Small intestine (tissue), 7 donors: ENCODE measurements around the gene SETBP1. TPM values are rescaled to one million over a fixed set of nuclear protein-coding genes. Genes with fewer than 3 reads are reported as not detected.

ENCODE experiments used
- DNase-seq, 2 donors: peaks; one replicate each; pipeline versions ENCODE4 v3.0.0 to v3.0.0-alpha.2; 2013
- FAIRE-seq: peaks from 2 replicates; lab custom pipeline; 2012; peaks lifted over from hg19 to GRCh38; lab: Jason Lieb, UNC
- H3K27ac ChIP-seq, 3 donors: one replicate each; pipeline ENCODE4 v1.5.1; 2013; ENCODE audit warnings: low read length in 2 of 3, mild to moderate bottlenecking in 2 of 3, control low read depth in 1 of 3, inconsistent platforms in 1 of 3, low read depth in 1 of 3, moderate library complexity in 1 of 3
- H3K27me3 ChIP-seq, 3 donors: one replicate each; pipeline ENCODE4 v1.6.1; 2013; ENCODE audit warnings: low read length in 3 of 3, inconsistent platforms in 1 of 3; ENCODE audit not compliant: control insufficient read depth in 3 of 3, insufficient read depth in 3 of 3
- H3K36me3 ChIP-seq, 3 donors: one replicate each; pipeline ENCODE4 v1.6.1; 2013; ENCODE audit warnings: low read length in 3 of 3, inconsistent platforms in 1 of 3, low read depth in 1 of 3, mild to moderate bottlenecking in 1 of 3, moderate library complexity in 1 of 3; ENCODE audit not compliant: control insufficient read depth in 3 of 3, insufficient read depth in 2 of 3
- H3K4me1 ChIP-seq, 3 donors: one replicate each; pipeline ENCODE4 v1.6.1; 2013; ENCODE audit warnings: low read length in 2 of 3, inconsistent platforms in 1 of 3, low read depth in 1 of 3, mild to moderate bottlenecking in 1 of 3, moderate library complexity in 1 of 3; ENCODE audit not compliant: control insufficient read depth in 3 of 3, insufficient read depth in 2 of 3
- H3K4me3 ChIP-seq, 3 donors: one replicate each; pipeline ENCODE4 v1.5.1; 2013; ENCODE audit warnings: low read length in 3 of 3, control low read depth in 1 of 3, inconsistent platforms in 1 of 3, low read depth in 1 of 3, mild to moderate bottlenecking in 1 of 3, moderate library complexity in 1 of 3
- H3K9me3 ChIP-seq, 2 donors: one replicate each; pipeline ENCODE4 v1.6.1; 2013; ENCODE audit warnings: low read depth in 1 of 2, low read length in 1 of 2; ENCODE audit not compliant: control insufficient read depth in 2 of 2, insufficient read depth in 1 of 2
- WGBS, 3 donors: extraction: QIAGEN DNeasy Blood & Tissue Kit; methylation state at CpG; one replicate each; pipeline ENCODE4 v1.1.7; 2013; 5-methylcytosine and 5-hydroxymethylcytosine counted together
- polyA plus RNA-seq, 4 donors: library from polyadenylated mRNA; stranded (reverse) in 3 of 4; unstranded in 1 of 4; fragments of 200-250 nt in 3 of 4; fragments of 120-200 nt in 1 of 4; gene quantifications; one replicate each; pipeline versions ENCODE4 v1.2.1 to v1.2.3, GENCODE V29; 2013
- donor health status: healthy with polysubstance abuse.
- donor health status: control.
- donor health status: control.
- donor health status: Bipolar disorder and iron deficiency.
- donor health status: healthy.

SETBP1 gene
- polyA plus RNA-seq, 4 donors, result 0.54 to 5.8 (median 1.8) TPM; not detected in 1

DNA sequence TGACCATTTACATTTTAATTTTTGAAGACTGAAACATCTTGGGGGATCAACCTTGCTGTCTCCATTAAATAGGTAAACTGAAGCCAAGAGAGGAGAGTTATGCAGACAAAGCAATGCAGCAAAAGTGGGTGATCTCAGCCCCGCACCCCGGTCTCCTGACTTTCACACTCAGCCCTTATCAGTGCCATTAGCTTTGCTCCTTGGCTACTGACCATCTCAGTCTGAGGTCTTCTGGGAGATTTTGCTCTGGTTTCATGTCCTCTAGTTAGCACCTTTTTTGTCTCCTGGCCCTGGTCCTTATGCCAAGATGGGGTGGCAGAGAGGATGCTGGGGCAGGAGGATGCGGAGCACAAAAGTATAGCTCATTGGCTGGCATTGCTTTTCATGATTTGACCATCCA is 61.4 kb downstream of the SETBP1 start:
- DNase-seq, result no peak
- peaks cover 0 to 16% (median 0%) of the 10 kb centered on the region in 3 donors for H3K4me1 ChIP-seq
- WGBS, 3 donors, result 94 to 96% (median 94%) methylated on average over 3 of the region's 3 CpGs
- H3K4me3 ChIP-seq, result no peak overlapping the region
- H3K27ac ChIP-seq, result peak overlapping the region in 2 of 3 donors; percentile 19 to 51
- no peak for FAIRE-seq
- H3K27me3 ChIP-seq, result no peaks in the 10 kb centered on the region
- H3K9me3 ChIP-seq, result no peaks in the 10 kb centered on the region
- peaks cover 0 to 9% (median 0%) of the 10 kb centered on the region in 3 donors for H3K36me3 ChIP-seq

DNA sequence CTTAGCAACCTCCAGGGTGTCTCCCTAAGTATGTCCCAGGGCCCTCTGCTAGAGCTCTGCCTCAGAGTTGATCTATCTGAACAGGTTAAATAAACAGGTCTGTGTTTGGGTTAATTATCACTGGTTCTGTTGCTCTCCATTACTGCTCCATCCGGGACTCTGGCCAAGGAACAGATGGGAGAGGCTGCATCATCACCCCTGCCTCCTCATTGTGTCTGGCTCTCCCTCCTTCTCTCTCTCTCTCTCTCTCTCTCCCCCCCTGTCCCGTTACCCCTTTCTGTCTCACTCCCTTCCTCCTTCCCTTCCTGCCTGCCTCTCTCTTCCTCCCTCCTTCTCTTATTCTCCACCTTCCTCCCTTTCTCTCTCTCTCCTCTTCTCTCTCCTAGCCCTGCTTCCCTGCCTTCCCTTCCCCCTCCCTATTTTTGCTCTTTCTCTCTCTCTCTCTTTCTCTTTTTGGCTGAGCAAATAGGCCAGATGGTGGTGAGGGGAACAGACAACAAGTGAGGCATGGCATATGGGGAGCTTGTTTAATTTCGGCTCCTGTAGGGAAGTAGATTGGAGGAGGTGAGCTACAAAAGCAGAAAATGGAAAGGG is 62.1 kb downstream of the SETBP1 start:
- 51 to 55% (median 54%) methylated on average over 3 of the region's 3 CpGs for WGBS, 3 donors
- Histone ChIP-seq H3K4me3 (no peak overlapping the region), H3K27me3 (no peaks in the 10 kb centered on the region), H3K36me3 (peaks cover 0 to 9% (median 0%) of the 10 kb centered on the region in 3 donors), H3K9me3 (no peaks in the 10 kb centered on the region), H3K27ac (peak overlapping the region in 2 of 3 donors; percentile 19 to 51), H3K4me1 (peaks cover 0 to 16% (median 0%) of the 10 kb centered on the region in 3 donors)
- no peak for FAIRE-seq
- peak in 1 of 2 donors; percentile 41 for DNase-seq

DNA sequence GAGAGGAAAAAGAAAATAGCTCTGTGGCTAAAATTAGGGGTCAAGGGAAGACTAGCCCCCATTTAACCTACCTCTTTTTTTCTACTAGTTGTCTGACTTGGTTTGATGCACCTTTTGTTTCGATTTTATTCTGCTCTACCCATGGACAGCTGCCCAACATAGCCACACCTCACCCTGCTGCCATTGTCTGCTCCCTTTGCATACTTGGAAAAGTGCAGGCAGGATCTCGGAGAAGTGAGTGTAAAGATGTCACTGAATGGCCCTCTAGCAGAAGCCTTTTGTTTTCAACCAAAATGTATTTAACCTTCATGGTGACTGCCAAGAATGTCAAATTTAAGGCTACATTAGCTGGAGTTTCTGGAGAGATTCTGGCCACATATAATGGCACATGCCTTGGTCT is 62.9 kb downstream of the SETBP1 start:
- DNase-seq (no peak), FAIRE-seq (no peak)
- Histone ChIP-seq H3K27me3 (no peaks in the 10 kb centered on the region), H3K4me1 (peaks cover 0 to 16% (median 0%) of the 10 kb centered on the region in 3 donors), H3K36me3 (peaks cover 0 to 9% (median 0%) of the 10 kb centered on the region in 3 donors), H3K4me3 (no peak overlapping the region), H3K27ac (peak overlapping the region in 1 of 3 donors; percentile 48), H3K9me3 (no peaks in the 10 kb centered on the region)
- 66 to 87% (median 79%) methylated on average over 2 of the region's 2 CpGs for WGBS, 3 donors

DNA sequence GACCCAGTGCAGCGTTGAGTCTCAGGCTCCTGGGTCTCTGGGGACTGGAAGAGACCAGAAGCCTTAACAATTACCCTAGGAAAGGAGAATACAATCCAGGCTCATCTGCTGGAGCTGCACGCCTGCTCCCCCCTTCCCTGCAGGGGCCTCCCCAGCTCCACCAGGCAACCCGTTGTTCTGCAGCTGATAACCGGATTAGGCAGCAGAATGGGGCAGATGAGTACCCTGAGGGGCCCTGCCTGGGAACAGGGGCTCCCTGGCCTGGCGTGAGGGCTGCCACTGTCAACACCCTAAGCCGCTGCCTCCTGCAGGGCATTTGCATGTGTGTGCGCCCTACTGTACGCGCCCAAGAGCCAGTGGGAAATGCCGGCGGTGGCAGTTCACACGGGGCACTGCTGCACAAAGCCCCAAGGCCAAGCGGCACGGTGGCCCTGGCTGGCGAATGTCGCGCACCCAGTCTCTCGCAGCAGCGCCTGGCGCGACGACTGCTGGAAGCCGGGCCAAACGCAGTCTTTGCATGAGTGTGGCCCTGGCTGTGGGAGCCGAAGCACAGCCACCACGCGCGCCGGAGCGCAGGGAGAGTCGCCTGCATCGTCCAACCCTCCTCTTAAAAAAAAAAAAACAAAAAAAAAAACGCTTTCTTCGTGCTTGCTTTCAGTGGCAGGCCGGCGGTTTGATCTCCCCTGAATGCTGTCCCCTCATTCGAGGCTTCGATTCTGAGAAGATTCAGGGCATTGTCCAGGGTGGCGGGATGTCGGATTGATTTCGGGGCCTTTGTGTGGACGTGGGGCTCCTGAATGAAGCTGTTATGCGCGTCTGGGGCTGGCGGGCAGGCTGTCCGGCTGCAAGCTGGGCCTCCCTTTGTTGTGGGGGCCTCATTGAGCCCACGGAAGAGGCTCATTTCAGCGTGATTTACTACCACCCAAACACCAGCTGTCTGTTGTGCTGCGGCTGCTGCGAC is 63.8 kb downstream of the SETBP1 start:
- peak overlapping the region in 1 of 3 donors; percentile 10 for H3K4me3 ChIP-seq
- no peak overlapping the region for H3K27ac ChIP-seq
- no peaks in the 10 kb centered on the region for H3K27me3 ChIP-seq
- 80 to 87% (median 87%) methylated on average over 50 of the region's 50 CpGs for WGBS, 3 donors
- H3K4me1 ChIP-seq, result peaks cover 0 to 16% (median 0%) of the 10 kb centered on the region in 3 donors
- H3K9me3 ChIP-seq, result no peaks in the 10 kb centered on the region
- no peak for FAIRE-seq
- DNase-seq, result peak in 1 of 2 donors; percentile 17
- peaks cover 0 to 9% (median 0%) of the 10 kb centered on the region in 3 donors for H3K36me3 ChIP-seq

DNA sequence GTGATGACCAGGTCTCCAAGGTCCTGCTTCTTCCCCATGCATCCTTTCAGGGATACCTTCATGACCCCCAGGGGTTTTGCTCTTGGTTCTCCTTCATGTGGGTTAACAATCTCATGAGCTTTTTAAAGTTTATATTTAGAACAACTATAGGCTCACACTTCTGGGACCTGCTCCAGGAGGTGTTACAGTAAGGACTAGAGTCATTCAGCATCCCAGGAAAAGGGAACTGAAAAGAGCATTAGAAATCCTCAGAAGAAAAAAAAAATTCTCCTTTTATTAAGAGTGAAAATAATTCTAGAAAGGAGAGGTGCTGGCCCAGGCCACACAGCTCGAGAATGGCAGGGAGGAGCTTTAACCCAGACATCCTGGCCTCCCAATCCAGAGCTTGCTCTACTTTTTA is 66.5 kb downstream of the SETBP1 start:
- no peaks in the 10 kb centered on the region for H3K27me3 ChIP-seq
- H3K4me3 ChIP-seq, result no peak overlapping the region
- no peaks in the 10 kb centered on the region for H3K9me3 ChIP-seq
- no peak for DNase-seq
- peaks cover 0 to 15% (median 0%) of the 10 kb centered on the region in 3 donors for H3K4me1 ChIP-seq
- FAIRE-seq, result no peak
- no peak overlapping the region for H3K27ac ChIP-seq
- H3K36me3 ChIP-seq, result peaks cover 0 to 6% (median 0%) of the 10 kb centered on the region in 3 donors
- WGBS, 3 donors, result 45 to 75% (median 75%) methylated on average over 1 of the region's 1 CpG

DNA sequence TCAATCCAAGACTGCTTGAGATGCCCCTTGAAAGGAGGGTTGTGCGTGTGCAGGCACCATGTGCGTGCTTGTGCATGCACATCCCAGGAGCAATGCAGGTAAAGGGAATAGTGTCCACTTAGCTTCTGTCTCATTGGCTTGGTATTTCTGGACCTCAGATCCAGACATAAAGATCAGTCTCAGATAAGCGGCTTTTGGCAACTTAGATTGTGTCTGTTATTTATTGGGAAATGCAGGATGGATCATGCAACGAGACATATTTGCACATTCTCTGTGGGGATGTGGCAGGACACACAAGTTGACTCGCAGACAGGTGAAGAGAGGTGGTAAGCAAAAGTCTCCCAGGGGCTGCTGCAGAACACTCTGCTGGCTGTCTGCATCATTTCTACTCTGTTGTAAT is 67.9 kb downstream of the SETBP1 start:
- Histone ChIP-seq H3K9me3 (no peaks in the 10 kb centered on the region), H3K27me3 (no peaks in the 10 kb centered on the region), H3K4me3 (no peak overlapping the region), H3K27ac (no peak overlapping the region), H3K36me3 (peaks cover 0 to 5% (median 0%) of the 10 kb centered on the region in 3 donors), H3K4me1 (peaks cover 0 to 5% (median 0%) of the 10 kb centered on the region in 3 donors)
- FAIRE-seq (no peak), DNase-seq (no peak)
- 79 to 97% (median 84%) methylated on average over 5 of the region's 5 CpGs for WGBS, 3 donors

DNA sequence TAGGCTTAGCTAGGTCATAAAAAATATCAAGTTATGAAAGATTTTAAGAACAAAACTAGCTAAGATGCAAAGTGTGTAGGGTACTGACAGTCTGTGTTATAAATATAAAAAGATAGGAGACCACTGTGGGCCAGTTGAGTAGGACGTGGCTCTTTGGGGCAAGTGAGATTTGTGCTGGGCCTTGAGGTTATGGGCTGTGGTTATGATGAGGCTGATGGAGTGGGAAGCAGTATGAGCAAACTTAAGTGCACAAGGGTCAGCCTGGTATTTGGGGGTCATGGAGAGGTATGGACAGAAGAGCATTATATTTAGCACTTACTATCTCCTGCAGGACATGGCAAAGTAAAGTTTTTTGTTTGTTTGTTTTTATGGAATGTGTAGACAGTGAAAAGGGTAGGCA is 70.1 kb downstream of the SETBP1 start:
- H3K27me3 ChIP-seq, result no peaks in the 10 kb centered on the region
- no peak overlapping the region for H3K4me3 ChIP-seq
- H3K9me3 ChIP-seq, result no peaks in the 10 kb centered on the region
- H3K4me1 ChIP-seq, result no peaks in the 10 kb centered on the region
- FAIRE-seq (no peak), DNase-seq (no peak)
- no peak overlapping the region for H3K27ac ChIP-seq
- H3K36me3 ChIP-seq, result no peaks in the 10 kb centered on the region
- WGBS, 3 donors, result 80 to 86% (median 83%) methylated on average over 1 of the region's 1 CpG

DNA sequence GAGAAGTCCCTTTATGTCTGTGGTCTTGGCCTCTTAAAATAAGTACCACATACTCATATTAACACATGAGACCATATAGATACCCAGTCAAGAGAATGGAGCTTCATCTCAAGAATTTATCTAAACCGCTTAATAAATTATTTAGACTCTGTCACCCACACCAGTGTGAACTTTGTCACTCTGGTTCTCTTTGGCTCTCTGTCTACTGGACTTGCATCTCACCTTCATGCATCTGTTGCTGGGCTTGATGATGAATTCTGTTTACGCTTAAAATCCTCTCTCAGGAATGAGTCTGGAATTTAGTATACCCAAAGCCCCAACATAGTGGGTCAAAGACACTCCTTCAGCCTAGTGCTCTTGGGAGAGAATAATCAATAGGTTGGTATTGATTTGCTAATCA is 73.9 kb downstream of the SETBP1 start:
- no peak for FAIRE-seq
- no peak for DNase-seq
- H3K36me3 ChIP-seq, result no peaks in the 10 kb centered on the region
- H3K4me1 ChIP-seq, result peaks cover 0 to 8% (median 0%) of the 10 kb centered on the region in 3 donors
- no peak overlapping the region for H3K27ac ChIP-seq
- no peaks in the 10 kb centered on the region for H3K27me3 ChIP-seq
- no peaks in the 10 kb centered on the region for H3K9me3 ChIP-seq
- H3K4me3 ChIP-seq, result no peak overlapping the region
- WGBS, 3 donors, result 96 to 98% (median 96%) methylated on average over 2 of the region's 2 CpGs
